ENCODE data around the gene SMYD3. TPM values are rescaled to one million over a fixed set of nuclear protein-coding genes. Genes with fewer than 3 reads are reported as not detected.

Gene SMYD3
- total RNA-seq, 1 donor: 171 TPM

GRCh38 chr1:246176126-246177024 lies 330.7 kb downstream of the SMYD3 start:
- Histone ChIP-seq H3K4me1 (ENCODE audit: insufficient read depth, low read length) (peaks cover 3% of the 10 kb centered on the region), H3K9me3 (ENCODE audit: low read depth, low read length) (no peaks in the 10 kb centered on the region), H3K4me2 (ENCODE audit: insufficient read depth, low read length) (no peak overlapping the region), H3K27me3 (ENCODE audit: insufficient read depth, low read length) (no peaks in the 10 kb centered on the region), H3K4me3 (ENCODE audit: insufficient read depth, low read length) (no peak overlapping the region), H2AFZ (ENCODE audit: low read length) (no peak overlapping the region), H3K36me3 (ENCODE audit: insufficient read depth, low read length) (peaks cover 3% of the 10 kb centered on the region), H4K20me1 (ENCODE audit: insufficient read depth, low read length) (no peaks in the 10 kb centered on the region), H3K79me2 (ENCODE audit: insufficient read depth, low read length) (no peaks in the 10 kb centered on the region), H3K27ac (ENCODE audit: low read depth, low read length) (no peak overlapping the region)
- DNase-seq (ENCODE audit: insufficient read length, low spot score, missing footprints): no peak
- TF ChIP-seq, protein P1, sequence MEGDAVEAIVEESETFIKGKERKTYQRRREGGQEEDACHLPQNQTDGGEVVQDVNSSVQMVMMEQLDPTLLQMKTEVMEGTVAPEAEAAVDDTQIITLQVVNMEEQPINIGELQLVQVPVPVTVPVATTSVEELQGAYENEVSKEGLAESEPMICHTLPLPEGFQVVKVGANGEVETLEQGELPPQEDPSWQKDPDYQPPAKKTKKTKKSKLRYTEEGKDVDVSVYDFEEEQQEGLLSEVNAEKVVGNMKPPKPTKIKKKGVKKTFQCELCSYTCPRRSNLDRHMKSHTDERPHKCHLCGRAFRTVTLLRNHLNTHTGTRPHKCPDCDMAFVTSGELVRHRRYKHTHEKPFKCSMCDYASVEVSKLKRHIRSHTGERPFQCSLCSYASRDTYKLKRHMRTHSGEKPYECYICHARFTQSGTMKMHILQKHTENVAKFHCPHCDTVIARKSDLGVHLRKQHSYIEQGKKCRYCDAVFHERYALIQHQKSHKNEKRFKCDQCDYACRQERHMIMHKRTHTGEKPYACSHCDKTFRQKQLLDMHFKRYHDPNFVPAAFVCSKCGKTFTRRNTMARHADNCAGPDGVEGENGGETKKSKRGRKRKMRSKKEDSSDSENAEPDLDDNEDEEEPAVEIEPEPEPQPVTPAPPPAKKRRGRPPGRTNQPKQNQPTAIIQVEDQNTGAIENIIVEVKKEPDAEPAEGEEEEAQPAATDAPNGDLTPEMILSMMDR (IDR thresholded peaks at IDR 0.05; ENCODE audit: extremely low read depth, low read depth, low read length): no peak

DNA sequence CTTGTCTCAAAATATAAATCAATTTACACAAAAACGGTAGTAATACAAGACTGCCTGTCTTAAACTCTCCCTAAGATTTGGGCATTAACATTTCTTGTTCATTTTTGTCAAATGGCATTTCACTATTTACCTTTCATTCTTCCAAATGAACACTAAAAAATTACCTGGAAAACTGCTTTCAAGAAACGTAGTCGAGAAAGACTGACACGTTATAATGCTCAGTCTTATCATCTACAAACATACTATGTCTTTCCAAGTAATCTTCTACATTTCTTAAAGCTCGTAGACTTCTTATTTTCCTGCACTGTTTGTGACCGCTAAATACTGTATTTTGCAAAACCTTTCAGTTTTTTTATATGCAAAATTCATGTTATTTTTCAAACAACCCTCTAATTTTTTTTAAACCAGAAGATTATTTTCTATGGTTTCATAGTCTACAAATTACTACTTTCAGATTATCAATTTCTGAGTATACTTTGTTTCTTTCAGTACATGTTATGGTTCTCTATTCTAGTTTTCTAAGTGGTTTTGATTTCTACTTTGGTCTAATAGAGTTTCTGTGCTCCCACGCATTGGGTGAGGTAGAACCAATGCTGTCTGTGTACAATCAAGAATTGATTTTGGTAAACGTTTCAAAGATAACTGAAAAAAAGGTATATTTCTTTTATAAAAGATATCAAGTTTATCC lies 336.4 kb downstream of the SMYD3 start:
- peak overlapping the region; percentile 7 for H3K4me2 ChIP-seq (ENCODE audit: insufficient read depth, low read length)
- H3K27me3 ChIP-seq (ENCODE audit: insufficient read depth, low read length): no peaks in the 10 kb centered on the region
- H3K79me2 ChIP-seq (ENCODE audit: insufficient read depth, low read length): no peaks in the 10 kb centered on the region
- no peaks in the 10 kb centered on the region for H3K36me3 ChIP-seq (ENCODE audit: insufficient read depth, low read length)
- DNase-seq (ENCODE audit: insufficient read length, low spot score, missing footprints): no peak
- no peaks in the 10 kb centered on the region for H3K4me1 ChIP-seq (ENCODE audit: insufficient read depth, low read length)
- H3K9me3 ChIP-seq (ENCODE audit: low read depth, low read length): no peaks in the 10 kb centered on the region
- H2AFZ ChIP-seq (ENCODE audit: low read length): no peak overlapping the region
- no peaks in the 10 kb centered on the region for H4K20me1 ChIP-seq (ENCODE audit: insufficient read depth, low read length)
- H3K4me3 ChIP-seq (ENCODE audit: insufficient read depth, low read length): no peak overlapping the region
- no peak overlapping the region for H3K27ac ChIP-seq (ENCODE audit: low read depth, low read length)
- TF ChIP-seq, protein P1 (IDR thresholded peaks at IDR 0.05; ENCODE audit: extremely low read depth, low read depth, low read length): no peak

DNA sequence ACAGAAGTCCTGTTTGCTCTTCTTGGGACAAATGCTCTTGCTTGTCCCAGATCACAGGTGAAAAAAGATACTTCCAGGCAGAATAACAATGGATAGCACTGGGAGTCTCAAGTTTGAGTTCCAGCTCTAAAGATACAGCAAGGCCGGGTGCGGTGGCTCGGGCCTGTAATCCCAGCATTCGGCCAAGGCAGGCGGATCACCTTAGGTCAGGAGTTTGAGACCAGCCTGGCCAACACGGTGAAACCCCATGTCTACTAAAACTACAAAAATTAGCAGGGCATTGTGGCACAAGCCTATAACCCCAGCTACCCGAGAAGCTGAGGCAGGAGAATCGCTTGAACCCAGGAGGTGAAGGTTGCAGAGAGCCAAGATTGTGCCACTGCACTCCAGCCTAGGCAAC lies 337.6 kb downstream of the SMYD3 start:
- H4K20me1 ChIP-seq (ENCODE audit: insufficient read depth, low read length): no peaks in the 10 kb centered on the region
- H3K27me3 ChIP-seq (ENCODE audit: insufficient read depth, low read length): no peaks in the 10 kb centered on the region
- no peak overlapping the region for H2AFZ ChIP-seq (ENCODE audit: low read length)
- no peaks in the 10 kb centered on the region for H3K4me1 ChIP-seq (ENCODE audit: insufficient read depth, low read length)
- no peak overlapping the region for H3K4me3 ChIP-seq (ENCODE audit: insufficient read depth, low read length)
- H3K9me3 ChIP-seq (ENCODE audit: low read depth, low read length): no peaks in the 10 kb centered on the region
- H3K4me2 ChIP-seq (ENCODE audit: insufficient read depth, low read length): no peak overlapping the region
- TF ChIP-seq, protein P1 (IDR thresholded peaks at IDR 0.05; ENCODE audit: extremely low read depth, low read depth, low read length): no peak
- H3K36me3 ChIP-seq (ENCODE audit: insufficient read depth, low read length): no peaks in the 10 kb centered on the region
- H3K27ac ChIP-seq (ENCODE audit: low read depth, low read length): no peak overlapping the region
- no peak for DNase-seq (ENCODE audit: insufficient read length, low spot score, missing footprints)
- H3K79me2 ChIP-seq (ENCODE audit: insufficient read depth, low read length): no peaks in the 10 kb centered on the region

DNA sequence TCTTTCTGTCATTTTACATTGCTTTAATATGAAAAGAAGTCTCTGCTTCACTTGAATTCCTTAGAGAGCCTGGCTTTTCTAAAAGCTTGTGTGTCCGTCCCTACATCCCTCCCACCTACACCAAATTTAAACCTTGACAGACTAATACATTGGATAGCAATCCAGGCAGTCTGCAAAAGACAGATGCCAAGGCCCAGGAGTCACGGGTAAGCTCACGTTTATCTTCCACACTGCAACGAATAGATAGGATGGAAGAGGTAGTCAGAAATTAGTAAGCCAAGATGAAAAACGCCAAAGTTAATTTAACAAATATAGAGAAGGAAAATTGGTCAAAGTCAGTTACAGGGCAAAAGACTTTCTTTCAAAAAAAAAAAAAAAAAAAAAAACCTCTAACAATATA lies 338.1 kb downstream of the SMYD3 start:
- no peaks in the 10 kb centered on the region for H4K20me1 ChIP-seq (ENCODE audit: insufficient read depth, low read length)
- TF ChIP-seq, protein P1 (IDR thresholded peaks at IDR 0.05; ENCODE audit: extremely low read depth, low read depth, low read length): no peak
- H3K4me1 ChIP-seq (ENCODE audit: insufficient read depth, low read length): no peaks in the 10 kb centered on the region
- DNase-seq (ENCODE audit: insufficient read length, low spot score, missing footprints): no peak
- H3K4me3 ChIP-seq (ENCODE audit: insufficient read depth, low read length): no peak overlapping the region
- no peaks in the 10 kb centered on the region for H3K9me3 ChIP-seq (ENCODE audit: low read depth, low read length)
- no peaks in the 10 kb centered on the region for H3K27me3 ChIP-seq (ENCODE audit: insufficient read depth, low read length)
- H3K36me3 ChIP-seq (ENCODE audit: insufficient read depth, low read length): no peaks in the 10 kb centered on the region
- no peak overlapping the region for H3K4me2 ChIP-seq (ENCODE audit: insufficient read depth, low read length)
- H3K27ac ChIP-seq (ENCODE audit: low read depth, low read length): no peak overlapping the region
- H2AFZ ChIP-seq (ENCODE audit: low read length): no peak overlapping the region
- no peaks in the 10 kb centered on the region for H3K79me2 ChIP-seq (ENCODE audit: insufficient read depth, low read length)
